SH-SY5Y (cell line): ENCODE measurements around the gene TSPO.

Experiments used
- GATA2 ChIP-seq: IDR thresholded peaks from 2 replicates; pipeline ENCODE4 v1.6.1; 2011; ENCODE audit warnings: mild to moderate bottlenecking, low read depth, low read length
- GATA3 ChIP-seq: IDR thresholded peaks from 2 replicates; pipeline ENCODE4 v1.6.1; 2011; ENCODE audit warnings: low read depth, mild to moderate bottlenecking, low read length, moderate library complexity

GRCh38 chr22:43150731-43151206 is 590 bp upstream of the TSPO start:
- TF ChIP-seq GATA2 (no peak), GATA3 (no peak)
